Neural cell (in vitro differentiated cells): Measurements from ENCODE around the gene TXNDC11. TPM values are rescaled to one million over a fixed set of nuclear protein-coding genes. Genes with fewer than 3 reads are reported as not detected.

ENCODE experiments used
- H2AFZ ChIP-seq: fragments of 200-600, 300-800 bp; sonication (generic), shearing (Covaris generic); 2 replicates; pipeline ENCODE4 v1.6.0; 2014; ENCODE audit warnings: low read depth, mild to moderate bottlenecking, antibody characterized with exemption, low read length, moderate library complexity
- H3F3A ChIP-seq: fragments of 200-600 bp; shearing (Covaris generic); 2 replicates; pipeline ENCODE4 v1.6.1; 2016; ENCODE audit warnings: mild to moderate bottlenecking, moderate library complexity, mixed read lengths, antibody characterized with exemption, low read length; ENCODE audit not compliant: insufficient read depth, poor library complexity, severe bottlenecking
- H3K27ac ChIP-seq: fragments of 200-600, 300-800 bp; sonication (generic), shearing (Covaris generic); 2 replicates; pipeline ENCODE4 v1.5.1; 2014; ENCODE audit warnings: mild to moderate bottlenecking, low read length, moderate library complexity
- H3K27me3 ChIP-seq: fragments of 300-800, 200-600 bp; sonication (generic), shearing (Covaris generic); 2 replicates; pipeline ENCODE4 v1.6.0; 2014; ENCODE audit warnings: mild to moderate bottlenecking, low read depth, low read length, moderate library complexity; ENCODE audit not compliant: insufficient read depth
- H3K36me3 ChIP-seq: fragments of 300-800, 200-600 bp; sonication (generic), shearing (Covaris generic); 2 replicates; pipeline ENCODE4 v1.5.1; 2014; ENCODE audit warnings: mild to moderate bottlenecking, antibody characterized with exemption, low read length, moderate library complexity; ENCODE audit not compliant: insufficient read depth
- H3K4me2 ChIP-seq: fragments of 300-800, 200-600 bp; sonication (generic), shearing (Covaris generic); 2 replicates; pipeline ENCODE4 v1.6.0; 2014; ENCODE audit warnings: mild to moderate bottlenecking, low read length
- H3K4me3 ChIP-seq: fragments of 300-800, 200-600 bp; sonication (generic), shearing (Covaris generic); 2 replicates; pipeline ENCODE4 v1.5.1; 2014; ENCODE audit warnings: mild to moderate bottlenecking, low read length, moderate library complexity
- H3K79me2 ChIP-seq: fragments of 200-600 bp; shearing (Covaris generic); replicated peaks from 2 replicates; pipeline ENCODE4 v1.6.0; 2014; ENCODE audit warnings: mild to moderate bottlenecking, low read length, moderate library complexity; ENCODE audit not compliant: insufficient read depth
- H3K9ac ChIP-seq: fragments of 300-800, 200-600 bp; sonication (generic), shearing (Covaris generic); 2 replicates; pipeline ENCODE4 v1.6.1; 2016; ENCODE audit warnings: mild to moderate bottlenecking, low read length, mixed read lengths
- H3K9me2 ChIP-seq: fragments of 200-600 bp; shearing (Covaris generic); 2 replicates; pipeline ENCODE4 v1.6.1; 2016; ENCODE audit warnings: mild to moderate bottlenecking, low read length, mixed read lengths; ENCODE audit not compliant: insufficient read depth
- H3K9me3 ChIP-seq: fragments of 200-600, 300-800 bp; sonication (generic), shearing (Covaris generic); 2 replicates; pipeline ENCODE4 v1.6.1; 2016; ENCODE audit warnings: mild to moderate bottlenecking, mixed run types, low read length, moderate library complexity, mixed read lengths
- H4K20me1 ChIP-seq: fragments of 200-600 bp; shearing (Covaris generic); 2 replicates; pipeline ENCODE4 v1.6.1; 2016; ENCODE audit warnings: mild to moderate bottlenecking, mixed run types; ENCODE audit not compliant: insufficient read depth
- CTCF ChIP-seq: fragments of 450-650 bp; IDR thresholded peaks from 2 replicates; pipeline ENCODE4 v1.5.1; 2014; ENCODE audit warnings: antibody characterized with exemption, mild to moderate bottlenecking, moderate library complexity; ENCODE audit not compliant: poor library complexity, severe bottlenecking
- EP300 ChIP-seq: fragments of 450-650 bp; conservative IDR thresholded peaks from 2 replicates; pipeline ENCODE4 v1.6.1; 2014; ENCODE audit warnings: antibody characterized with exemption, mild to moderate bottlenecking, moderate library complexity; ENCODE audit not compliant: poor library complexity, severe bottlenecking
- EZH2 ChIP-seq: fragments of 200-600, 300-800 bp; shearing (Covaris generic), sonication (generic); IDR thresholded peaks from 2 replicates; pipeline ENCODE4 v1.6.1; 2014; ENCODE audit warnings: antibody characterized with exemption, low read length, borderline replicate concordance, mild to moderate bottlenecking; ENCODE audit not compliant: insufficient read depth, poor library complexity, severe bottlenecking
- MXI1 ChIP-seq: fragments of 450-650 bp; conservative IDR thresholded peaks from 2 replicates; pipeline ENCODE4 v1.6.1; 2014; ENCODE audit warnings: antibody characterized with exemption, mild to moderate bottlenecking; ENCODE audit not compliant: poor library complexity, severe bottlenecking
- POLR2AphosphoS5 ChIP-seq: IDR thresholded peaks from 2 replicates; pipeline ENCODE4 v1.6.1; 2012
- RAD21 ChIP-seq: fragments of 450-650 bp; conservative IDR thresholded peaks from 2 replicates; pipeline ENCODE4 v1.6.1; 2014; ENCODE audit warnings: antibody characterized with exemption, mild to moderate bottlenecking, moderate library complexity
- REST ChIP-seq: IDR thresholded peaks from 2 replicates; pipeline ENCODE4 v1.6.1; 2012; ENCODE audit warnings: borderline replicate concordance
- SMC3 ChIP-seq: fragments of 450-650 bp; conservative IDR thresholded peaks from 2 replicates; pipeline ENCODE4 v1.6.1; 2014; ENCODE audit warnings: antibody characterized with exemption, mild to moderate bottlenecking, moderate library complexity; ENCODE audit not compliant: poor library complexity
- TAF1 ChIP-seq: IDR thresholded peaks from 2 replicates; pipeline ENCODE4 v1.6.1; 2012; ENCODE audit warnings: low read depth
- polyA plus RNA-seq: library from polyadenylated mRNA; depleted of rRNA; stranded (reverse); fragments of >200 nt; gene quantifications from 2 replicates; pipeline ENCODE4 v1.2.3, GENCODE V29; 2014

TXNDC11 gene
- polyA plus RNA-seq, 1 donor from 2014 or later: 10.9 TPM

GRCh38 chr16:11658896-11659708 is 83.6 kb downstream of the TXNDC11 start:
- no peak overlapping the region for H3K27ac ChIP-seq
- H3K36me3 ChIP-seq: no peaks in the 10 kb centered on the region
- no peak for TF ChIP-seq SMC3
- H3K9ac ChIP-seq: no peak overlapping the region
- no peak overlapping the region for H2AFZ ChIP-seq
- no peaks in the 10 kb centered on the region for H3K79me2 ChIP-seq
- no peak overlapping the region for H3K4me2 ChIP-seq
- H4K20me1 ChIP-seq: no peaks in the 10 kb centered on the region
- no peak overlapping the region for H3K4me3 ChIP-seq
- no peaks in the 10 kb centered on the region for H3K27me3 ChIP-seq
- H3K9me2 ChIP-seq: no peaks in the 10 kb centered on the region
- H3F3A ChIP-seq: no peaks in the 10 kb centered on the region
- no peaks in the 10 kb centered on the region for H3K9me3 ChIP-seq

- Histone ChIP-seq H3K27me3 (no peaks in the 10 kb centered on the region), H3K27ac (no peak overlapping the region), H3K36me3 (no peaks in the 10 kb centered on the region), H4K20me1 (no peaks in the 10 kb centered on the region), H3K79me2 (no peaks in the 10 kb centered on the region), H3K9me2 (no peaks in the 10 kb centered on the region), H3K4me3 (no peak overlapping the region), H3K9ac (no peak overlapping the region), H3K9me3 (no peaks in the 10 kb centered on the region), H2AFZ (no peak overlapping the region), H3K4me2 (no peak overlapping the region), H3F3A (no peaks in the 10 kb centered on the region)
- TF ChIP-seq EP300 (no peak), MXI1 (no peak), TAF1 (no peak), CTCF (no peak), RAD21 (no peak), EZH2 (no peak), SMC3 (no peak), REST (no peak), POLR2AphosphoS5 (no peak)
These were observed 85.1 kb downstream of the TXNDC11 start for GRCh38 chr16:11657556-11657955.
